SK-N-SH treated with all-trans-retinoic acid at 6 μM for 48 hours (cell line): ENCODE data around the gene TMEM147.
"Not testable (repeated sequence)": the region's sequence is repeated elsewhere in the genome, so short reads cannot be mapped to it uniquely, and the experiment has no call there.

Source experiments
- ATAC-seq: fragments of 200-7000 bp; cut with Tn5 transposase; 3 replicates; pipeline ENCODE4 v1.9.1; 2020; ENCODE audit warnings: mild to moderate bottlenecking, moderate library complexity
- ARNTL ChIP-seq: fragments of 450-650 bp; formaldehyde crosslinking; IDR thresholded peaks from 2 replicates; pipeline ENCODE4 v1.5.0; 2020; ENCODE audit warnings: low read depth, mild to moderate bottlenecking, moderate library complexity, borderline replicate concordance
- BACH2 ChIP-seq: fragments of 250-450 bp; sonication (Bioruptor Pico); IDR thresholded peaks from 2 replicates; pipeline ENCODE4 v1.9.0; 2021; ENCODE audit warnings: mild to moderate bottlenecking, borderline replicate concordance
- CREB5 ChIP-seq: fragments of 250-450 bp; sonication (Bioruptor Pico); IDR thresholded peaks from 2 replicates; pipeline ENCODE4 v1.5.1; 2020; ENCODE audit warnings: low read depth, mild to moderate bottlenecking, moderate library complexity
- CSDC2 ChIP-seq: fragments of 250-450 bp; sonication (Bioruptor Pico); IDR thresholded peaks from 2 replicates; pipeline ENCODE4 v1.5.0; 2020; ENCODE audit warnings: mild to moderate bottlenecking, moderate library complexity
- CSRNP3 ChIP-seq: fragments of 250-450 bp; sonication (Bioruptor Pico); IDR thresholded peaks from 2 replicates; pipeline ENCODE4 v1.5.1; 2021; ENCODE audit warnings: mild to moderate bottlenecking, moderate library complexity
- GLIS3 ChIP-seq: fragments of 250-450 bp; sonication (Bioruptor Pico); IDR thresholded peaks from 2 replicates; pipeline ENCODE4 v1.5.0; 2020; ENCODE audit warnings: mild to moderate bottlenecking, moderate library complexity
- OSR1 ChIP-seq: fragments of 250-450 bp; sonication (Bioruptor Pico); IDR thresholded peaks from 2 replicates; pipeline ENCODE4 v1.8.0; 2022; ENCODE audit warnings: moderate library complexity, mild to moderate bottlenecking, inconsistent platforms
- PATZ1 ChIP-seq: fragments of 250-450 bp; sonication (Bioruptor Pico); IDR thresholded peaks from 2 replicates; pipeline ENCODE4 v1.8.0; 2020; ENCODE audit warnings: mild to moderate bottlenecking, moderate library complexity, borderline replicate concordance
- POU6F1 ChIP-seq: fragments of 250-450 bp; sonication (Bioruptor Pico); IDR thresholded peaks from 2 replicates; pipeline ENCODE4 v1.8.0; 2021; ENCODE audit warnings: low read depth, mild to moderate bottlenecking, moderate library complexity, borderline replicate concordance
- RARB ChIP-seq: fragments of 250-450 bp; sonication (Bioruptor Pico); IDR thresholded peaks from 2 replicates; pipeline ENCODE4 v1.8.0; 2021; ENCODE audit warnings: mild to moderate bottlenecking, moderate library complexity
- SNAI2 ChIP-seq: fragments of 250-450 bp; sonication (Bioruptor Pico); IDR thresholded peaks from 2 replicates; pipeline ENCODE4 v1.5.0; 2020; ENCODE audit warnings: mild to moderate bottlenecking, moderate library complexity
- TCF4 ChIP-seq: fragments of 250-450 bp; sonication (Bioruptor Pico); IDR thresholded peaks from 2 replicates; pipeline ENCODE4 v1.8.0; 2021; ENCODE audit warnings: mild to moderate bottlenecking, moderate library complexity, borderline replicate concordance
- ZC3H10 ChIP-seq: fragments of 250-450 bp; sonication (Bioruptor Pico); IDR thresholded peaks from 2 replicates; pipeline ENCODE4 v1.5.1; 2021; ENCODE audit warnings: mild to moderate bottlenecking, moderate library complexity
- ZFP3 ChIP-seq: fragments of 250-450 bp; sonication (Bioruptor Pico); IDR thresholded peaks from 2 replicates; pipeline ENCODE4 v1.5.0; 2020; ENCODE audit warnings: mild to moderate bottlenecking, moderate library complexity
- ZNF565 ChIP-seq: fragments of 450-650 bp; formaldehyde crosslinking; conservative IDR thresholded peaks from 2 replicates; pipeline ENCODE4 v1.5.0; 2020; ENCODE audit warnings: low read depth, mild to moderate bottlenecking, moderate library complexity
- ZNF70 ChIP-seq: fragments of 450-650 bp; formaldehyde crosslinking; IDR thresholded peaks from 2 replicates; pipeline ENCODE4 v1.5.0; 2020; ENCODE audit warnings: mild to moderate bottlenecking, moderate library complexity
- ZNF8 ChIP-seq: fragments of 450-650 bp; formaldehyde crosslinking; IDR thresholded peaks from 2 replicates; pipeline ENCODE4 v1.5.0; 2020; ENCODE audit warnings: mild to moderate bottlenecking, moderate library complexity

Gene TMEM147

GRCh38 chr19:35585848-35586247 lies 40.4 kb downstream of the TMEM147 start, which contains the start of gene PMIS2:
Gene PMIS2, plus strand, starts transcription at chr19:35586173. Its CDS starts 87 bp downstream, at chr19:35586260.
- TF ChIP-seq BACH2 (CRISPR knock-in tag): no peak
- TF ChIP-seq CSRNP3: no peak
- no peak for TF ChIP-seq CSDC2
- no peak for TF ChIP-seq ZC3H10 (CRISPR knock-in tag)
- TF ChIP-seq PATZ1 (CRISPR knock-in tag): no peak
- TF ChIP-seq ZNF70 (CRISPR knock-in tag): no peak
- TF ChIP-seq OSR1 (CRISPR knock-in tag): no peak
- peak; percentile 64 for ATAC-seq

- TF ChIP-seq POU6F1 (no peak), CSRNP3 (no peak), TCF4 (CRISPR knock-in tag) (no peak), GLIS3 (CRISPR knock-in tag) (no peak), SNAI2 (no peak), ARNTL (no peak), ZFP3 (CRISPR knock-in tag) (no peak)
- ATAC-seq: no peak
Observed at GRCh38 chr19:35587321-35587720, 41.9 kb downstream of the TMEM147 start.

- ATAC-seq: no peak
- no peak for TF ChIP-seq CSRNP3
- TF ChIP-seq POU6F1: no peak
- no peak for TF ChIP-seq ZNF8 (CRISPR knock-in tag)
- no peak for TF ChIP-seq CREB5 (CRISPR knock-in tag)
- TF ChIP-seq RARB (CRISPR knock-in tag): no peak
Observed at GRCh38 chr19:35590875-35591274, 45.4 kb downstream of the TMEM147 start.

GRCh38 chr19:35592226-35592625 lies 46.8 kb downstream of the TMEM147 start:
- TF ChIP-seq ZNF565: no peak
- TF ChIP-seq ARNTL: no peak
- no peak for ATAC-seq

- not testable (repeated sequence) for ATAC-seq
Observed at GRCh38 chr19:35595026-35595425, 49.6 kb downstream of the TMEM147 start.
